Measurements from ENCODE around the gene CAMTA1.

- TF ChIP-seq, protein P1, sequence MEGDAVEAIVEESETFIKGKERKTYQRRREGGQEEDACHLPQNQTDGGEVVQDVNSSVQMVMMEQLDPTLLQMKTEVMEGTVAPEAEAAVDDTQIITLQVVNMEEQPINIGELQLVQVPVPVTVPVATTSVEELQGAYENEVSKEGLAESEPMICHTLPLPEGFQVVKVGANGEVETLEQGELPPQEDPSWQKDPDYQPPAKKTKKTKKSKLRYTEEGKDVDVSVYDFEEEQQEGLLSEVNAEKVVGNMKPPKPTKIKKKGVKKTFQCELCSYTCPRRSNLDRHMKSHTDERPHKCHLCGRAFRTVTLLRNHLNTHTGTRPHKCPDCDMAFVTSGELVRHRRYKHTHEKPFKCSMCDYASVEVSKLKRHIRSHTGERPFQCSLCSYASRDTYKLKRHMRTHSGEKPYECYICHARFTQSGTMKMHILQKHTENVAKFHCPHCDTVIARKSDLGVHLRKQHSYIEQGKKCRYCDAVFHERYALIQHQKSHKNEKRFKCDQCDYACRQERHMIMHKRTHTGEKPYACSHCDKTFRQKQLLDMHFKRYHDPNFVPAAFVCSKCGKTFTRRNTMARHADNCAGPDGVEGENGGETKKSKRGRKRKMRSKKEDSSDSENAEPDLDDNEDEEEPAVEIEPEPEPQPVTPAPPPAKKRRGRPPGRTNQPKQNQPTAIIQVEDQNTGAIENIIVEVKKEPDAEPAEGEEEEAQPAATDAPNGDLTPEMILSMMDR (IDR thresholded peaks at IDR 0.05) = no peak
- no peak for TF ChIP-seq POLR2A (IDR thresholded peaks at IDR 0.05)
Measured at GRCh38 chr1:7692005-7692404, 906.8 kb downstream of the CAMTA1 start.
